Endothelial cell of umbilical vein (primary cell): ENCODE data around the gene TARP.

Source experiments
- BruUV-seq: library from RNA; stranded (reverse); fragments of 400-500 nt; replicated peaks from 2 replicates; lab custom pipeline; 2021; lab: Mats Ljungman, UMichigan
- CTCF ChIA-PET: fragments of 300-600, 350-600 bp; sonication (Branson Sonifier 250); formaldehyde crosslinking; loops from one replicate; lab custom pipeline; 2021; ENCODE audit warnings: antibody characterized with exemption, inconsistent platforms; lab: Charles Lee
- POLR2A ChIA-PET: fragments of 300-600, 350-600 bp; sonication (Branson Sonifier 250); formaldehyde crosslinking; loops from one replicate; lab custom pipeline; 2021; ENCODE audit warnings: antibody characterized with exemption, inconsistent platforms; lab: Charles Lee
- DNase-seq: peaks from one replicate; pipeline ENCODE4 v3.0.0-alpha.2; 2011; ENCODE audit warnings: low read depth, low spot score
- FAIRE-seq: peaks from 2 replicates; lab custom pipeline; 2011; peaks lifted over from hg19 to GRCh38; lab: Jason Lieb, UNC
- H2AFZ ChIP-seq: 2 replicates; pipeline ENCODE4 v1.6.0; 2012; ENCODE audit warnings: low read depth, low read length, control low read depth, inconsistent platforms
- H3K27ac ChIP-seq: 2 replicates; pipeline ENCODE4 v1.5.1; 2011; ENCODE audit warnings: low read depth, mild to moderate bottlenecking, control low read depth, low read length, moderate library complexity; ENCODE audit not compliant: insufficient read depth
- H3K27me3 ChIP-seq, 2 experiments: 2 replicates each; pipeline versions ENCODE4 v1.6.0 to v1.6.1; 2011; ENCODE audit warnings: low read length in 2 of 2, mixed read lengths in 1 of 2; ENCODE audit not compliant: control insufficient read depth in 2 of 2, insufficient read depth in 2 of 2
- H3K36me3 ChIP-seq, 2 experiments: 2 replicates in 1 of 2; 3 replicates in 1 of 2; pipeline ENCODE4 v1.5.1; 2011; ENCODE audit warnings: low read length in 2 of 2, mild to moderate bottlenecking in 1 of 2, moderate library complexity in 1 of 2; ENCODE audit not compliant: control insufficient read depth in 2 of 2, insufficient read depth in 2 of 2; ENCODE audit errors: extremely low read depth in 1 of 2
- H3K4me1 ChIP-seq: 3 replicates; pipeline ENCODE4 v1.5.1; 2011; ENCODE audit warnings: mild to moderate bottlenecking, low read length; ENCODE audit not compliant: control insufficient read depth, insufficient read depth; ENCODE audit errors: extremely low read depth
- H3K4me2 ChIP-seq: 2 replicates; pipeline ENCODE4 v1.6.1; 2011; ENCODE audit warnings: low read length, control low read depth, mixed read lengths; ENCODE audit not compliant: insufficient read depth
- H3K4me3 ChIP-seq, 3 experiments: fragments of 200-600 bp in 1 of 3; sonication (generic), shearing (Covaris generic) in 1 of 3; replicated peaks in 1 of 3; 2 replicates each; pipeline ENCODE4 v1.5.1; 2011 to 2016; ENCODE audit warnings: control low read depth in 3 of 3, low read length in 3 of 3, mild to moderate bottlenecking in 2 of 3, inconsistent platforms in 1 of 3, low read depth in 1 of 3, moderate library complexity in 1 of 3; ENCODE audit not compliant: insufficient read depth in 1 of 3
- H3K79me2 ChIP-seq: 2 replicates; pipeline ENCODE4 v1.6.0; 2012; ENCODE audit warnings: low read length, inconsistent platforms; ENCODE audit not compliant: control insufficient read depth, insufficient read depth
- H3K9ac ChIP-seq: replicated peaks from 2 replicates; pipeline ENCODE3; 2011; ENCODE audit warnings: low read length, control low read depth; ENCODE audit not compliant: insufficient read depth; ENCODE audit errors: extremely low read depth
- H3K9me1 ChIP-seq: replicated peaks from 3 replicates; pipeline ENCODE4 v1.6.0; 2011; ENCODE audit warnings: mild to moderate bottlenecking, low read length; ENCODE audit not compliant: control insufficient read depth, insufficient read depth; ENCODE audit errors: extremely low read depth
- H3K9me3 ChIP-seq: replicated peaks from 2 replicates; pipeline ENCODE4 v1.5.1; 2012; ENCODE audit warnings: low read length, inconsistent platforms; ENCODE audit not compliant: control insufficient read depth, insufficient read depth
- H4K20me1 ChIP-seq: replicated peaks from 2 replicates; pipeline ENCODE3; 2011; ENCODE audit warnings: mild to moderate bottlenecking, low read length; ENCODE audit not compliant: control insufficient read depth, insufficient read depth; ENCODE audit errors: extremely low read depth
- EZH2 ChIP-seq: IDR thresholded peaks from 2 replicates; pipeline ENCODE4 v1.6.1; 2012; ENCODE audit warnings: borderline replicate concordance, low read depth, mild to moderate bottlenecking, moderate library complexity, low read length, inconsistent platforms; ENCODE audit not compliant: severe bottlenecking
- FOS ChIP-seq: IDR thresholded peaks from 2 replicates; pipeline ENCODE4 v1.6.1; 2011; ENCODE audit warnings: mild to moderate bottlenecking, low read length, moderate library complexity, borderline replicate concordance; ENCODE audit not compliant: insufficient read depth
- GATA2 ChIP-seq: IDR thresholded peaks from 2 replicates; pipeline ENCODE4 v1.7.0; 2011; ENCODE audit warnings: low read depth, mild to moderate bottlenecking, moderate library complexity, mixed read lengths, low read length; ENCODE audit not compliant: insufficient read length, insufficient read depth
- JUN ChIP-seq: IDR thresholded peaks from 2 replicates; pipeline ENCODE4 v1.6.1; 2011; ENCODE audit warnings: borderline replicate concordance, low read depth; ENCODE audit not compliant: insufficient read length, insufficient read depth
- MYC ChIP-seq: IDR thresholded peaks from one replicate; pipeline ENCODE4 v1.6.1; 2011; ENCODE audit warnings: mild to moderate bottlenecking, low read depth, low read length
- POLR2A ChIP-seq: IDR thresholded peaks from 2 replicates; pipeline ENCODE4 v1.6.1; 2012; ENCODE audit warnings: low read depth, mild to moderate bottlenecking, control low read depth, low read length
- POLR2AphosphoS5 ChIP-seq: IDR thresholded peaks from 2 replicates; pipeline ENCODE4 v1.6.1; 2012; ENCODE audit warnings: low read depth, mild to moderate bottlenecking, control low read depth, low read length, moderate library complexity; ENCODE audit not compliant: insufficient read depth
- dilution Hi-C: fragments of 300-500 bp; cut with MboI; formaldehyde crosslinking; loops from one replicate; pipeline ENCODE4 v1.15.0; 2019; ENCODE audit warnings: low sequenced_read_pairs; ENCODE audit not compliant: extremely low pct_ligation_motif_present
- intact Hi-C: fragments of 100-400 bp; cut with micrococcal nuclease; formaldehyde crosslinking; loops from one replicate; pipeline ENCODE4 v1.10.0; 2022
- TF ChIP-seq, protein P1 (sequence below): IDR thresholded peaks from 2 replicates; pipeline ENCODE4 v1.6.1; 2011; ENCODE audit not compliant: insufficient read depth, insufficient read length
- TF ChIP-seq, protein P2 (sequence below), 2 donors: IDR thresholded peaks; 1 replicate in 1 of 2; 2 replicates in 1 of 2; pipeline ENCODE4 v1.5.1; 2011; ENCODE audit warnings: low read length in 2 of 2, mild to moderate bottlenecking in 2 of 2, moderate library complexity in 2 of 2, control low read depth in 1 of 2, inconsistent platforms in 1 of 2, low read depth in 1 of 2; ENCODE audit not compliant: insufficient read depth in 1 of 2; ENCODE audit errors: extremely low read depth in 1 of 2

Gene TARP

DNA sequence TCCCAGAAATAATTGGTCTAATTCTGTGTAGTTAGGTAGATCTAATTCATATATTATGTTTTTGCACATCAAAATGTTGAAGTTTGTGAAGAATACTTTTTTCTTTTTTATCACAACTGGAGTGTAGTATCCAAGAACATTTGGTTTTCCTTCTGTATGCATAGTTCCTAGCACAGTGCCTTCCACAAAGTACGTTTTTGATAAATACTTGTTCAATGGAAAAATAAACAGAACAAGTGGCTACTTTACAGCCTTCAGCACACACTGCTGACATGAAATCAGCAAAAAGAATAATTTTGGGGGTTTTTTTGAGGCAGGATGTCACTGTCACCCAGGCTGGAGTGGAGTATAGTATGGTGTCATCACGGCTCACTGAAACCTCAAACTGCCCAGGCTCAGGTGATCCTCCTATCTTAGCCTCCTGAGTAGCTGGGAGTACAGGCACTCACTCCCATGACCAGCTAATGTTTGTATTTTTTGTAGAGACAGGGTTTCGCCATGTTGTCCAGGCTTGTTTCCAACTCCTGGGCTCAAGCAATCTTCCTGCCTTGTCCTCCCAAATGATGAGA is 27.9 kb downstream of the TARP start:
- TF ChIP-seq MYC (no peak), EZH2 (no peak), GATA2 (no peak), JUN (no peak), POLR2A (no peak), FOS (no peak), POLR2AphosphoS5 (no peak)
- TF ChIP-seq, protein P1, sequence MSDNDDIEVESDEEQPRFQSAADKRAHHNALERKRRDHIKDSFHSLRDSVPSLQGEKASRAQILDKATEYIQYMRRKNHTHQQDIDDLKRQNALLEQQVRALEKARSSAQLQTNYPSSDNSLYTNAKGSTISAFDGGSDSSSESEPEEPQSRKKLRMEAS: no peak
- TF ChIP-seq, protein P2, sequence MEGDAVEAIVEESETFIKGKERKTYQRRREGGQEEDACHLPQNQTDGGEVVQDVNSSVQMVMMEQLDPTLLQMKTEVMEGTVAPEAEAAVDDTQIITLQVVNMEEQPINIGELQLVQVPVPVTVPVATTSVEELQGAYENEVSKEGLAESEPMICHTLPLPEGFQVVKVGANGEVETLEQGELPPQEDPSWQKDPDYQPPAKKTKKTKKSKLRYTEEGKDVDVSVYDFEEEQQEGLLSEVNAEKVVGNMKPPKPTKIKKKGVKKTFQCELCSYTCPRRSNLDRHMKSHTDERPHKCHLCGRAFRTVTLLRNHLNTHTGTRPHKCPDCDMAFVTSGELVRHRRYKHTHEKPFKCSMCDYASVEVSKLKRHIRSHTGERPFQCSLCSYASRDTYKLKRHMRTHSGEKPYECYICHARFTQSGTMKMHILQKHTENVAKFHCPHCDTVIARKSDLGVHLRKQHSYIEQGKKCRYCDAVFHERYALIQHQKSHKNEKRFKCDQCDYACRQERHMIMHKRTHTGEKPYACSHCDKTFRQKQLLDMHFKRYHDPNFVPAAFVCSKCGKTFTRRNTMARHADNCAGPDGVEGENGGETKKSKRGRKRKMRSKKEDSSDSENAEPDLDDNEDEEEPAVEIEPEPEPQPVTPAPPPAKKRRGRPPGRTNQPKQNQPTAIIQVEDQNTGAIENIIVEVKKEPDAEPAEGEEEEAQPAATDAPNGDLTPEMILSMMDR (IDR thresholded peaks at IDR 0.05; ENCODE audit: extremely low read depth in 1 of 2, insufficient read depth in 1 of 2, low read depth in 1 of 2, low read length in 2 of 2): no peak
- dilution Hi-C loops: no loop called here
- no peaks in the 10 kb centered on the region for H3K79me2 ChIP-seq
- H3K36me3 ChIP-seq: no peaks in the 10 kb centered on the region
- no peak overlapping the region for H3K4me2 ChIP-seq
- no TSS peak for BruUV-seq
- no peaks in the 10 kb centered on the region for H3K4me1 ChIP-seq
- H3K27me3 ChIP-seq: peaks cover 3 to 4% of the 10 kb centered on the region in 2 experiments
- no peak overlapping the region for H3K27ac ChIP-seq
- H3K9me3 ChIP-seq: no peaks in the 10 kb centered on the region
- intact Hi-C loops: no loop called here
- H3K9me1 ChIP-seq: no peaks in the 10 kb centered on the region
- POLR2A ChIA-PET: no interaction called here
- no peaks in the 10 kb centered on the region for H4K20me1 ChIP-seq
- no peak overlapping the region for H3K4me3 ChIP-seq
- no peak for FAIRE-seq
- CTCF ChIA-PET: no interaction called here
- H3K9ac ChIP-seq: no peak overlapping the region
- DNase-seq: no peak
- H2AFZ ChIP-seq: no peak overlapping the region
